Peyer's patch (tissue), 4 donors: ENCODE measurements around the gene LTV1. TPM values are rescaled to one million over a fixed set of nuclear protein-coding genes. Genes with fewer than 3 reads are reported as not detected.
"Not testable (repeated sequence)": the region's sequence is repeated elsewhere in the genome, so short reads cannot be mapped to it uniquely, and the experiment has no call there.

ENCODE experiments used
- DNase-seq, 3 donors: peaks; one replicate each; pipeline ENCODE4 v3.0.0-alpha.2; 2017 to 2019
- H3K27ac ChIP-seq, 4 donors: fragments of 200-600 bp; sonication (generic); one replicate each; pipeline ENCODE4 v1.5.1; 2016 to 2019
- H3K27me3 ChIP-seq, 2 donors: fragments of 200-600 bp; sonication (generic); one replicate each; pipeline ENCODE4 v1.5.1; 2019
- H3K36me3 ChIP-seq, 3 donors: fragments of 200-600 bp; sonication (generic); one replicate each; pipeline ENCODE4 v1.5.1; 2016 to 2019
- H3K4me1 ChIP-seq, 4 donors: fragments of 200-600 bp; sonication (generic); one replicate each; pipeline ENCODE4 v1.5.1; 2016 to 2019
- H3K4me3 ChIP-seq, 4 donors: fragments of 200-600 bp; sonication (generic); 1 replicate in 3 of 4; 2 replicates in 1 of 4; pipeline ENCODE4 v1.5.1; 2016 to 2019; ENCODE audit warnings: mild to moderate bottlenecking in 1 of 4
- H3K9me3 ChIP-seq, 4 donors: fragments of 200-600 bp; sonication (generic); one replicate each; pipeline ENCODE4 v1.5.1; 2016 to 2019; ENCODE audit warnings: mild to moderate bottlenecking in 1 of 4
- POLR2A ChIP-seq, 2 donors: fragments of 450-650 bp; IDR thresholded peaks; one replicate each; pipeline ENCODE4 v1.5.1; 2017; ENCODE audit warnings: antibody characterized with exemption in 2 of 2, mild to moderate bottlenecking in 2 of 2, moderate library complexity in 2 of 2
- total RNA-seq, 4 donors: library from RNA; depleted of rRNA; stranded (reverse); fragments of >200 nt; gene quantifications; one replicate each; pipeline ENCODE4 v1.1.0, GENCODE V29; 2016
- TF ChIP-seq, protein P1 (sequence below), 6 experiments: fragments of 450-650 bp in 4 of 6; fragments of 200-600 bp in 2 of 6; sonication (generic) in 1 of 6; IDR thresholded peaks; one replicate each; pipeline ENCODE4 v1.5.1; 2017 to 2019; ENCODE audit warnings: antibody characterized with exemption in 6 of 6, mild to moderate bottlenecking in 3 of 6, moderate library complexity in 1 of 6

The LTV1 gene
- total RNA-seq, 4 donors from 2014 or later, result 10.7 to 23.9 (median 11.1) TPM

DNA sequence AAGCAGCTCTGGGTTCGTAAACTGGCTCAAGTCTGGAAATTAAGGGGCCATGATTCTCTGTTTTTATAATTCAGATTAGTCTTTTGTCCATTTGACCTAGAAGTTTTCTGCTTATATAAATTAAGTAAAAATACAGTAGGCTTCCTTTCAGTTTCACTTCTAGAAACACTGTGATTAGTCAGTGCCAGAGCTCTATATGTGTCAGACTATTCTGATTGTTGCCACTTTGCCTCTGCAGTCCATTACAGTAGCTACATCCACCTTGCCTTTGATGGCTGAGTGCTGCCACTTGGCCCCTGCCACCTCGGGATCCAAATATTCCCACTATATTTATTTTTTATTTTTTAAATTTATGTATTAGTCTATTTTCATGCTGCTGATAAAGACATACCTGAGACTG is 29.1 kb downstream of the LTV1 start:
- DNase-seq, result no peak
- TF ChIP-seq POLR2A (IDR thresholded peaks at IDR 0.05), result no peak
- TF ChIP-seq, protein P1, sequence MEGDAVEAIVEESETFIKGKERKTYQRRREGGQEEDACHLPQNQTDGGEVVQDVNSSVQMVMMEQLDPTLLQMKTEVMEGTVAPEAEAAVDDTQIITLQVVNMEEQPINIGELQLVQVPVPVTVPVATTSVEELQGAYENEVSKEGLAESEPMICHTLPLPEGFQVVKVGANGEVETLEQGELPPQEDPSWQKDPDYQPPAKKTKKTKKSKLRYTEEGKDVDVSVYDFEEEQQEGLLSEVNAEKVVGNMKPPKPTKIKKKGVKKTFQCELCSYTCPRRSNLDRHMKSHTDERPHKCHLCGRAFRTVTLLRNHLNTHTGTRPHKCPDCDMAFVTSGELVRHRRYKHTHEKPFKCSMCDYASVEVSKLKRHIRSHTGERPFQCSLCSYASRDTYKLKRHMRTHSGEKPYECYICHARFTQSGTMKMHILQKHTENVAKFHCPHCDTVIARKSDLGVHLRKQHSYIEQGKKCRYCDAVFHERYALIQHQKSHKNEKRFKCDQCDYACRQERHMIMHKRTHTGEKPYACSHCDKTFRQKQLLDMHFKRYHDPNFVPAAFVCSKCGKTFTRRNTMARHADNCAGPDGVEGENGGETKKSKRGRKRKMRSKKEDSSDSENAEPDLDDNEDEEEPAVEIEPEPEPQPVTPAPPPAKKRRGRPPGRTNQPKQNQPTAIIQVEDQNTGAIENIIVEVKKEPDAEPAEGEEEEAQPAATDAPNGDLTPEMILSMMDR (IDR thresholded peaks at IDR 0.05), result no peak
- Histone ChIP-seq H3K36me3 (no peaks in the 10 kb centered on the region), H3K27ac (no peak overlapping the region), H3K27me3 (no peaks in the 10 kb centered on the region), H3K4me3 (no peak overlapping the region), H3K4me1 (no peaks in the 10 kb centered on the region), H3K9me3 (no peaks in the 10 kb centered on the region)

DNA sequence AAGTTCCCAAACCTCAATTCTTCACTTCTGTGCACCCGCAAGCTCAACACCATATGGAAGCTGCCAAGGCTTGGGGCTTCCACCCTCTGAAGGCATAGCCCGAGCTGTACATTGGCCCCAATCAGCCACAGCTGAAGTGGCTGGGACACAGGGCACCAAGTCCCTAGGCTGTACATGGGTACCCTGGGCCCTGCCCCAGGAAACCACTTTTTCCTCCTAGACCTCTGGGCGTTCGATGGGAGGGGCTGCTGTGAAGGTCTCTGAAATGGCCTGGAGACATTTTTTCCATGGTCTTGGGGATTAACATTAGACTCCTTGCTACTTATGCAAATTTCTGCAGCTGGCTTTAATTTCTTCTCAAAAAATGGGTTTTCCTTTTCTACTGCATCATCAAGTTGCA is 30.5 kb downstream of the LTV1 start:
- not testable (repeated sequence) for H3K27ac ChIP-seq, DNase-seq

DNA sequence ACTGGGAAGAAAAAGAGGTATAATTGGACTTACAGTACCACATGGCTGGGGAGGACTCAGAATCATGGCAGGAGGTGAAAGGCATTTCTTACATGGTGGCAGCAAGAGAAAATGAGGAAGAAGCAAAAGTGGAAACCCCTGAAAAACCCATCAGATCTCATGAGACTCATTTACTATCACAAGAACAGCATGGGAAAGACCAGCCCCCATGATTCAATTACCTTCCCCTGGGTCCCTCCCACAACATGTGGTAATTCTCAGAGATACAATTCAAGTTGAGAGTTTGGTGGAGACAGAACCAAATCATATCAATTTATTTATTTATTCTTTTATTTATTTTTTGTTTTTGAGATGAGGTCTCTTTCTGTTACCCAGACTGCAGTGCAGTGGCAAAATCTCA is 31.4 kb downstream of the LTV1 start:
- H3K36me3 ChIP-seq, DNase-seq, H3K4me3 ChIP-seq, H3K27ac ChIP-seq, H3K4me1 ChIP-seq, H3K27me3 ChIP-seq, H3K9me3 ChIP-seq: not testable (repeated sequence)

More for the DNA sequence above, 30.5 kb downstream of the LTV1 start:
- not testable (repeated sequence) for H3K4me3 ChIP-seq, H3K9me3 ChIP-seq, H3K27me3 ChIP-seq, H3K4me1 ChIP-seq, H3K36me3 ChIP-seq

DNA sequence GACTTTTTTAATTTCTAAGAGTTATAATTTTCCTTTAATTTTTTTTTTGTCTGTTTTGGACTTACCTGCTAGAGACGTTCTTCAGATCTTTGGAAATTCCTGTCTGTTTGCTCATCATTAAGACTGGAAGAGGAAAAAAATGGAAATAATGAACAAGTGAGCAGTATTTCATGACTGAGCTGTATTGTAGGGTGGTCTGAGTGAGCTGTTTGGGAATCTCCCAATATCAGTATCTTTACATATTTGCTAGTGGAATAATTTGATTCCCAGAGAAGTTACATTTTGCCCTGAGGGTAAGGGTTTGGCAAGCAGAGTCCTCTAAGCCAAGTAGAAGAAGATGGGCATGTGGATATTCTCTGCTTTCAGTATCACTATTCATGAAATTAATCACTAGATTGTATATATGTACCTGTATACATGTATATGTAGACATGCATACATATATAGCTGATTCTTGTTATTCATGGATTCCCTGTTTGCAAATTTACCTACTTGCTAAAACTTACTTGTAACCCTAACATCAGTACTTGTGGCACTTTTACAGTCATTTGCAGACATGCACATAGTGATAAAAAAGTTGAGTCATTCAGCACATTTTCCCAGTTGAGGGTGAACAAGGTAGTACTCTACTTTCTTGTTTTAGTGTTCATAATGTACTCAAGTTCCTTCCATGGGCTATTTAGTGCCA is 34.6 kb downstream of the LTV1 start:
- H3K4me3 ChIP-seq, result no peak overlapping the region
- H3K4me1 ChIP-seq, result no peaks in the 10 kb centered on the region
- H3K27me3 ChIP-seq, result no peaks in the 10 kb centered on the region
- H3K27ac ChIP-seq, result no peak overlapping the region
- no peak for DNase-seq
- H3K36me3 ChIP-seq, result no peaks in the 10 kb centered on the region
- H3K9me3 ChIP-seq, result no peaks in the 10 kb centered on the region
- TF ChIP-seq POLR2A (IDR thresholded peaks at IDR 0.05), result no peak
- TF ChIP-seq, protein P1 (IDR thresholded peaks at IDR 0.05), result no peak

DNA sequence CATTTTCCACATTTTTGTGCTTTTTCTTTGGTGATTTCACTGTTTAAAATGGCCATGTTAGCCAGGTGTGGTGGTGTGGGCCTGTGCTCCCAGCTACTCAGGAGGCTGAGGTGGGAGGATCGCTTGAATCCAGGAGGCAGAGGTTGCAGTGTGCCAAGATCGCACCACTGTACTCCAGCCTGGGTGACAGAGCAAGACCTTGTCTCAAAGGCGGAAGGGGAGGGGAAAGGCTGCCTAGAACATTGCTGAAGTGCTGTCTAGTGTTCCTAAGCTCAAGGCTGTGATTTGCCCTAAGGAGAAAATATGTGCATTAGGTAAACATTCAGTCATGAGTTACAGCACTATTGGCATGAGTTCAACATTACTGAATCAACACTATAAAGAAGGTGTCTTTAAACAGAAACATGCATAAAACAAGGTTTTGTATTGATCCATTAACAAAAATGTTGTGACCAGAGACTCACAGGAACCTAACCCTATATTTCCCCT is 35.2 kb downstream of the LTV1 start:
- Histone ChIP-seq H3K27me3 (no peaks in the 10 kb centered on the region), H3K27ac (no peak overlapping the region), H3K9me3 (no peaks in the 10 kb centered on the region), H3K4me1 (no peaks in the 10 kb centered on the region), H3K4me3 (no peak overlapping the region), H3K36me3 (no peaks in the 10 kb centered on the region)
- no peak for DNase-seq
- no peak for TF ChIP-seq POLR2A (IDR thresholded peaks at IDR 0.05)
- TF ChIP-seq, protein P1 (IDR thresholded peaks at IDR 0.05), result no peak

DNA sequence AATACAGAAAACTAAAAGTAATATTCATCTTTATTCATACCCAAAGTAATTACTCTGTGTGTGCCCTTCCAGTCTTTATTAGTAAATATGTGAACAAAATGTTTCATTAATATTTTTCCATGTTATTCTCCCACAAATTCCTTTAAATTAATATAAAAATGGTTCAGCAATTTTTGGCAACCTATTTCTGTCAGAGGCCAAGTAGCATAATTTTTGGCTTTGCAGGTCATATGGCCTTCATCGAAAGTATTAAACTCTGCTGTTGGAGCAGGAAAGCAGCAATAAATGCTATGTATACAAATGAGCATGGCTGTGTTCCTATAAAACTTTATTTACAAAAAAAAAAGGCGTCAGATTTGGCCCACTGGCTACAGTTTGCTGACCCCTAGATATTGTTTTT is 37.3 kb downstream of the LTV1 start:
- no peak overlapping the region for H3K27ac ChIP-seq
- no peaks in the 10 kb centered on the region for H3K36me3 ChIP-seq
- TF ChIP-seq, protein P1 (IDR thresholded peaks at IDR 0.05), result no peak
- no peaks in the 10 kb centered on the region for H3K4me1 ChIP-seq
- no peak for DNase-seq
- H3K4me3 ChIP-seq, result no peak overlapping the region
- H3K9me3 ChIP-seq, result no peaks in the 10 kb centered on the region
- no peaks in the 10 kb centered on the region for H3K27me3 ChIP-seq
